H1 (cell line): Measurements from ENCODE around the gene FBXO11.

Source experiments
- BACH1 ChIP-seq: IDR thresholded peaks from 2 replicates; pipeline ENCODE4 v1.6.1; 2012; ENCODE audit warnings: low read length, improper control_type of control experiment
- CTCF ChIP-seq, 3 experiments: IDR thresholded peaks; 1 replicate in 2 of 3; 2 replicates in 1 of 3; pipeline versions ENCODE4 v1.5.1 to v1.6.1; 2011; ENCODE audit warnings: low read length in 3 of 3, mild to moderate bottlenecking in 3 of 3, inconsistent platforms in 2 of 3, low read depth in 1 of 3, moderate library complexity in 1 of 3; ENCODE audit not compliant: insufficient read depth in 1 of 3; ENCODE audit errors: control extremely low read depth in 1 of 3
- EGR1 ChIP-seq: IDR thresholded peaks from 2 replicates; pipeline ENCODE4 v1.6.1; 2011; ENCODE audit warnings: low read depth, low read length, borderline replicate concordance
- YY1 ChIP-seq: IDR thresholded peaks from 2 replicates; pipeline ENCODE4 v1.6.1; 2011; ENCODE audit warnings: low read depth, mild to moderate bottlenecking, low read length

DNA sequence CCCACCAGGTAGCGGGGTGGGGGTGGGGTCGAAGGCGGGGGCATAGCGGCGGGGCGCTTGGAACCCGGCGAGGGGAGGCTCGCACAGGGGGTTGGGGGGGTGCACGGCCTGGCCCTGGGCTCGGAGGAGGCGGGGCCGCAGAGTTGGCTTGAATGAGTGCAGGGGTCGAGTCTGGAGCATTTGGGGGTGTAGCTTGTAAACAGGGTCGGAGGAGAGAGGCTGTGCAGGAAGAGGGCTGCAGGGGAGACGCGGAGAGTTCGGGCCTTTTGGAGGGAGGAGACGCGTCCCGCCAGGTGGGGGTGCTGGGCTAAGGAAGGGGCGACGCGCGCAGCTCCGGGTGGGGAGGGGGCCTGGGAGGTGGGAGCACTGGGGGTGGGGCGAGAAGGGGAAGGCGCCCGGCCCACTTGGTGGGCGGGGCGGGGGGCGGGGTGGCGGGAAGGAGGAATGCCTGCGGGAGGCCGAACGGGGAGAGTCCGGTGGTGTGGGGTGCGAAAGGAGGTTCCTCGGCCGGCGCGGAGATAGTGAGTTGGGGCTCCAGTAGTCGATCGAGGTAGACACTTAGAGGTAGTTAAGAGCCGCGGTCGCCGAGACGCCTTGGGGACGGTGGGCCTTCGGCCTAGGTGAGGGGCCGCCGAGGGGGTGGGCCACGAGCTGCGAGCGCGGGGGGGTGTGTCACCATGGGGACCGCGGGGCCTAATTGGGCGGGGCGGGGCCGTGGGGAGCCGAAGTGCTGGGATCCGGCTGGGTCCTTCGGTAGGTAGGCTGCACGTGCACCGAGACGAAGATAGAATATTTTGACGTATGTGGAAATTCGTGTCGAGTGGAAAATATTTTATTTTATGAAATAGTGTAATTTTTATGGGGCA lies 122.6 kb downstream of the FBXO11 start:
- no peak for TF ChIP-seq BACH1
- no peak for TF ChIP-seq CTCF (IDR thresholded peaks at IDR 0.05; ENCODE audit: control extremely low read depth in 1 of 3, insufficient read depth in 1 of 3, low read depth in 1 of 3, low read length in 3 of 3)
- no peak for TF ChIP-seq EGR1
- TF ChIP-seq YY1, result no peak
